Right kidney (tissue), 1 donor: ENCODE data around the gene VPS36.
"Not testable (repeated sequence)": the region's sequence is repeated elsewhere in the genome, so short reads cannot be mapped to it uniquely, and the experiment has no call there.

ENCODE experiments used
- DNase-seq: peaks from one replicate; pipeline ENCODE4 v3.0.0-alpha.2; 2016

The VPS36 gene

DNA sequence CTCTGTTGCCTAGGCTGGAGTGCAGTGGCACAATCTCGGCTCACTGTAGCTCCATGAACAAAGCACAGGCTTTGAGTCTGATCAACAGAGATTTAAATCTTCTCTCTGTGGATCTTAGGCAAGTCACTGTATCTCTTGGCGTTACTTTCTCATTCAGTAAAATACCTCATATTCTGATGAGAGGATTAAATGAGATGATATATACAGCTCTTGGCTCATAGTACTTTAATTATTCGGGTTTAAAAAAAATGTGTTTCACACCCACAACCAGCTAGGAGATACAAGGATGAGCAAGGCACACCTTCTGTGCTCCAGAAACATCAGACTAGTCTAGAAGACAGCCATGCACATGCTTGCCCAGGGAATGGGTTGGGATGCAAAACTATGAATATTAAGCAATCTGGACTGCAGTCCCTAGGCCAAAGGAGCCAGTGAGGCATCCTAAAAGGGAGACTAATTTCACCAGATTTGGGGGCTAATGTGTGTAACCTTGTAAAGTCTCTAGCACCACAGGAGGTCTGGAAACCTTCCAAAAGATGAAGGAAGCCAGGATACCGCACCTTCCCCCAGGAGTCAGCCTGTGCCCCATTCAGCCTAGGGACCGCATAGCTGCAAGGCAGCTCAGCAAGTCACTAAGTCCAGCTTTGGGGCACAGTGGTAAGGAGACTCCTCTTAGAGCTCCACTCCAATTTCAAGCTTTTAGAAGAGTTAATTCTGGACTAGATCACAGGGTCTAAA lies 2.5 kb downstream of the VPS36 start:
- no peak for DNase-seq

GRCh38 chr13:52447354-52447753 lies 3.1 kb downstream of the VPS36 start:
- no peak for DNase-seq

- DNase-seq = no peak
Observed at GRCh38 chr13:52446265-52446664, 4.2 kb downstream of the VPS36 start.

GRCh38 chr13:52432456-52432855 lies 18.0 kb downstream of the VPS36 start:
- no peak for DNase-seq

GRCh38 chr13:52428295-52428694 lies 22.1 kb downstream of the VPS36 start:
- no peak for DNase-seq

DNA sequence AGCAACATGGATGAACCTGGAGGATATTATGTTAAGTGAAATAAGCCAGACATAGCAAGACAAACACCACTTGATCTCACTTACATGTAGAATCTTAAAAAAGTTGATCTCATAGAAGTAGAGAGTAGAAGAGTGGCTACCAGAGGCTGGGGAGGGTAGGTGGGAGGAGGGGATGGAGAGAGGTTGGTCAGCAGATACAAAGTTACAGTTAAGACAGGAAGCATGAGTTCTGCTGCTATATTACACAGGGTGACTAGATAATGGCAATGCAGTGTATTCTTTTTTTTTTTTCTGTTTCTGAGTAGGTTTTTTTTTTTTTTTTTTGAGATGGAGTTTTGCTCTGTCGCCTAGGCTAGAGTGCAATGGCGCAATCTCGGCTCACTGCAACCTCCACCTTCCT lies 29.2 kb downstream of the VPS36 start:
- DNase-seq = no peak

GRCh38 chr13:52419080-52419479 lies 31.4 kb downstream of the VPS36 start:
- DNase-seq = no peak

DNA sequence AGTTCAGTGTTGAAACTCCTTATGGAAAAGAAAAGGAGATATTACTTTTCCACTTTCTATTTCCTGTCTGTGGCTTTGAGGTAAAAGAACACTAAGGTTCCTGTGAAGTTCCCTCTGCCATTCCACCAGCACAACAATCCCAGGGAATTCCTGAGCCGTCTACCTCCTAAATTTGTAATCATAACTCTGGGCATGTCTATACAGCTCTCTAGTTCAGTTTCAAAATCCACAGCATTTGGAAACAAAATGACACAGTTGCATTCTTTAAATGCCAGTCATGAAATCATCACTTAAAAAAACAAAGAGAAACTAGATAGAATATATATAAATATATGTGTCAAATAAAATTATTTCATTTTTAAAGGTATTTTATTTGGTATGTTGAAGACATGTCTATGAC lies 35.5 kb downstream of the VPS36 start:
- no peak for DNase-seq

GRCh38 chr13:52414051-52414450 lies 36.4 kb downstream of the VPS36 start:
- DNase-seq = no peak

DNA sequence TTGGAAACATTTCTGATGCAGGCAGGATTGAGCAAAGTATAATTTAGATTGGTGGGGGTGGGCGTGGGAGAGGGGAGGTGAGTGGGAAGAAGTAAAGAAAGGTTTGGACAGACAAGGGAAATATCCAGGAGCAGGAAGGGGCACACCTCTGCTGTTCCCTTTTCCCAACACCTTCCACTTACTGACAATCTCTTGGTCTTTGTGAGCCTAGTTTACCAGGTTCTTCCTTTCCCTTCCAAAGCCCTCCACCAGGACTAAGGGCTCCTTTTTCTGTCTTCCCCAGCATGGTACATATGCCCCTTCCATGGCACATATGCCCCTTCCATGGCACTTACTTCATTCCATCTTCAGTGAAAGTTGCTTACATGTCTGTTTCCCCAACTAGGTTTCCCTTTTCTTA lies 38.3 kb downstream of the VPS36 start:
- no peak for DNase-seq

- DNase-seq = no peak
Observed at GRCh38 chr13:52411629-52412028, 38.8 kb downstream of the VPS36 start.

DNA sequence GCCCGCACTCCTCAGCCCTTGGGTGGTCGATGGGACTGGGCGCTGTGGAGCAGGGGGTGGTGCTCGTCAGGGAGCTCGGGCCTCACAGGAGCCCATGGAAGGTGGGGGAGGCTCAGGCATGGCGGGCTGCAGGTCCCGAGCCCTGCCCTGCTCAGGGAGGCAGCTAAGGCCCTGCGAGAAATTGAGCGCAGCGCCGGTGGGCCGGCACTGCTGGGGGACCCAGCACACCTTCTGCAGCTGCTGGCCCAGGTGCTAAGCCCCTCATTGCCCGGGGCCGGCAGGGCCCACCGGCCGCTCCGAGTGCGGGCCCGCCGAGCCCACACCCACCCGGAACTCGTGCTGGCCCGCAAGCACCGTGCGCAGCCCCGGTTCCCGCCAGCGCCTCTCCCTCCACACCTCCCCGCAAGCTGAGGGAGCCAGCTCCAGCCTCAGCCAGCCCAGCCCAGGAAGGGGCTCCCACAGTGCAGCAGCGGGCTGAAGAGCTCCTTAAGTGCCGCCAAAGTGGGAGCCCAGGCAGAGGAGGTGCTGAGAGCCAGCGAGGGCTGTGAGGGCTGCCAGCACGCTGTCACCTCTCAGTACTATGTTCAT lies 42.3 kb downstream of the VPS36 start:
- not testable (repeated sequence) for DNase-seq

DNA sequence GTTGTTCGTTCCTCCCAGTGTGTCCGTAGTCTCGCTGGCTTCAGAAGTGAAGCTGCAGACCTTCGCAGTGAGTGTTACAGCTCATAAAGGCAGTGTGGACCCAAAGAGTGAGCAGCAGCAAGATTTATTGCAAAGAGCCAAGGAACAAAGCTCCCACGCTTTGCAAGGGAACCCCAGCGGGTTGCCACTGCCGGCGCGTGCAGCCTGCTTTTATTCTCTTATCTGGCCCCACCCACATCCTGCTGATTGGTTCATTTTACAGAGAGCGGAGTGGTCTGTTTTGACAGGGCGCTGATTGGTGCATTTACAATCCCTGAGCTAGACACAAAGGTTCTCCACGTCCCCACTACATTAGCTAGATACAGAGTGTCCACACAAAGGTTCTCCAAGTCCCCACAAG lies 43.0 kb downstream of the VPS36 start:
- not testable (repeated sequence) for DNase-seq

DNA sequence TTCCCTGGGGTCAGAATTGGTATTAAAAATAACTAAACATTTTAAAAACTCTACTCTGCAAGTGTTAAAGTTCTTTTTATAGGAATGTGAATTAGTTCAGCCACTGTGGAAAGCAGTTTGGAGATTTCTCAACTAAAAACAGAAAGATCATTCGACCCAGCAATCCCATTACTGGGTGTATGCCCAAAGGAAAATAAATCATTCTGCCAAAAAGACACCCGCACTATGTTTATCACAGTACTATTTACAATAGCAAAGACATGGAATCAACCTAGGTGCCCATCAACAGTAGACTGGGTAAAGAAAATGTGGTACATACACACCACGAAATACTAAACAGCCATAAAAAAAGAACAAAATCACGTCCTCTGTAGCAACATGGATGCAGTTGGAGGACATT lies 43.8 kb downstream of the VPS36 start:
- DNase-seq = no peak

GRCh38 chr13:52405767-52406494 lies 44.5 kb downstream of the VPS36 start, which contains the start of gene THSD1:
TSS of gene THSD1 (minus strand) at chr13:52406172. CDS start at chr13:52402600, 3,572 bp downstream.
- DNase-seq = peak; percentile 49

DNA sequence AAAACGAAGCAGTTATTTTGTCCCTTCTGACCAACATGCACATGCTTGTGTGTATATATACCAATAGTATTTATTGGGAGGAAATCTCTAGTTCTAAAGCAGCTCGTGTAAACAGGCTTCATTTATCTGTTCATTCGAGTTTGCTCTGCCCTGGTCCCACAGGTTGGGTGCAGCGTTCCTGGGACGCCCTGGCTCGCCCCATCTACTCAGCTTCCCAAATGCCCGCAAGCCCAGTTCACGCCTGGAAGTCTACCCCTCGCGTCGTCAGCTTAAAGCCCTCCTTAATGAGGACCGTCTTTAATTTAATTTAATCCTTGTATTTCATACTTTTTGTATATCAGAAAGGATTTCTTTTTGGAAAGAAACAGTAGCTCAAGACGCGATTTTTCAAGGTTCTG lies 45.1 kb downstream of the VPS36 start:
- no peak for DNase-seq

DNA sequence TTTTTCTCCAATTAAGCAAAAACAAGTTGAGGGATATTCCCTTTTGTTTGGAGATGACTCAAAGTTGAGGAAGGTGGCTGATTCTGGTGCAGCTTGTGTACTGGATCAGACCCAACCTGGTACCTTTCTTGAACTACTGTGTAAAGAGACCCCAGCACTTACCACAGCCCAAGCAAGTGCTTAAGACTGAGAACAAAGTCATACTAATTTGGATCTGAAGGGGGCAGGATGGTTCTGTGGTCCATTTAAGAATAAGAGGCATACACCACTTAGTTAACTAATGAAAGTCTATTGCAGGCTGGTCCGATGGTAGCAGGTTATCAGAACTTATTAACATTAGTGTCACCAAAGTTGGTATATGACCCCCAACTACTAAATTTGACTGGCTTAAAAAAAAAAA lies 50.7 kb downstream of the VPS36 start:
- no peak for DNase-seq

DNA sequence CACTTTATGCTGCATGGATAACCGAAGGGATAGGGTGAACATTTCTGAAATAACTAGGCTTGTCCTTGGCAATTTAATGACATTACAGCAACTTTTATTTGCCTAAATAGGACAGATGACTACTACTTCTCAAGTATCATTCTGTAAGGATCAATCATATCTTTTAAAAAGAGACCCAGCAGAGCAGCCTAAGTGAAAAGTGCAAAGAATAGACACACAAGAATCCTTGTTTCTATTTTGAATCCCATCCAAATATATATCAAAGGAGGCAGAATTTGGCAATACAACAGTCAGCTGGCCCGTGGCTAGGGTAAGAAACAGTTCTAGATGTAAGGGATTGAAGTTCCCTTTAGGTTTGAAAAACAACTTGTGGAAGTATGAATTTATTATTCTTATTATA lies 51.4 kb downstream of the VPS36 start:
- no peak for DNase-seq

GRCh38 chr13:52395704-52396103 lies 54.7 kb downstream of the VPS36 start:
- DNase-seq = no peak

DNA sequence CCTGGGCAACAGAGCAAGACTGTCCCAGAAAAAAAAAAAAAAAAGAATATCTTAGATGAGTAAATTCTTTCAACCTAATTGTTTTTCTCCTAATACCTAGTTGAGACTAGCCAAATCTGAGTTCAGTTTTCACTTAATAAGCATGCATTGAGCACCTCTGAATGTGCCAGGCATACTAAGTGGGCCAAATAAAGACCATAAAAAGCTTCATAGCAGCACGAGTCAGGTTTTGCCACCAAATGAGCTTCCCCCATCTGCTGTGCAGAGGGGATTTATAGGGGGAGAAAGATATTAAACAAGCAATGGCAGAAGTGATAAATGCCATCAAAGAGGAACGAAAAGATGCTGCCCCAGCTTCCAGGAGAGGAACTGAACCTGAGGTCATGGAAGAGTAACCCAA lies 55.8 kb downstream of the VPS36 start:
- DNase-seq = no peak

DNA sequence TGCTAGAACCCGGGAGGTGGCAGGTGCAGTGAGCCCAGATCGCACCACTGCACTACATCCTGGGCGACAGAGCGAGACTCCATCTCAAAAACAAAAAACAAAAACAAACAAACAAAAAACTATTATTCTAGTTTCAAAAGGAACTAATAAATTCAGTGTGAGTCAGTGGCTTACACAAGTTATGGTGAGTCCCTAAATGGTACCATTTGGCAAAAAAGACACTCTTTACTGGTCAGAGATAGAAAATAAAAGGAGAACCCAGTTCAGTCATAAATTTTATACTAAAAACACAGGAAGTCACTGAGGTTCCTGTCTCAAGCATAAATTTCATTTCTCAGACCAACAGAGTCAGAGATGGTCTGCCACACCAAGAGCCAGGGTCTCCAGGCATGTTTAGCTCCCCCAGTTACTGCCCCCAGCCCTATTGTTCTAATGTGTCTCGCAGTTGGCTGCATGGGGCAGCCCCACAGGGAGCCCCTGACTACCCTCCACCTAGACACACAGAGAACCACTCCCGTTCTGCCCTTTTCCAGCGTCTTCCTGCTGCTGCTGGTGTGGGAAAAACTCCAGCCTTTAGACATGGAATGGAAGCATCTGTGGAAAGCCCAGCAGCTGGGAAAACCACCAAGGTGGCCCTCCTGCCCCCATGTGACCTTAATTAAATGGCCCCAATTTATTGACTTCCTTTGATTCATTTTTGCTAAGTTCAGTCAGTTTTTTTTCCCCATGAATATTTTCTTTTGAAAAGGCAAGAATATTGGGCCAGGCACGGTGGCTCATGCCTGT lies 56.7 kb downstream of the VPS36 start:
- no peak for DNase-seq

DNA sequence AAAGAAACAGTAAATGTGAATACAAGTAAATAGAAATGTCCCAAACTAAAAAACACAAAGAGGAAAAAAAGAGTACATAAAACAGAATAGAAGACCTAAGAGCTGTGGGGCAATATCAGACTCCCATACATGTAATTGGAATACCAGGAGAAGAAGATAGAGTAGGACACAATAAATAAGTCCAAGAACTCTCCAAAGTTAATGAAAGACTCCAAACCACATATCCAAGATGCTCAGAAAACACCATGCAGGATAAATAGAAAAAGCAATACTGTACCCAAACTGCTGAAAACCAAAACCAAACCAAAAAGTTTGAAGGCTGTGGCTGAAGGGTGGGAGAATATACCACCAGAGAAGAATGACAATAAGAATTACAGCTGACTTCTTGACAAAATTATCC lies 62.7 kb downstream of the VPS36 start:
- DNase-seq = no peak

- DNase-seq = no peak
Observed at GRCh38 chr13:52385870-52386269, 64.6 kb downstream of the VPS36 start.
